DND-41 (cell line): Measurements from ENCODE around the gene SLC22A12.

Source experiments
- ATAC-seq: fragments of 200-7000 bp; cut with Tn5 transposase; 3 replicates; pipeline ENCODE4 v1.9.1; 2021; ENCODE audit warnings: low read depth; ENCODE audit not compliant: insufficient read depth
- DNase-seq: peaks from one replicate; pipeline ENCODE4 v3.0.0-alpha.2; 2020
- H2AFZ ChIP-seq: 2 replicates; pipeline ENCODE4 v1.6.0; 2012; ENCODE audit warnings: low read depth, low read length
- H3K27ac ChIP-seq: 2 replicates; pipeline ENCODE4 v1.5.1; 2012; ENCODE audit warnings: low read length, inconsistent platforms
- H3K27me3 ChIP-seq: fragments of 200-600 bp; sonication (generic); 2 replicates; pipeline ENCODE4 v1.6.0; 2012; ENCODE audit warnings: low read length, mild to moderate bottlenecking, inconsistent platforms; ENCODE audit not compliant: insufficient read depth, poor library complexity
- H3K36me3 ChIP-seq: 2 replicates; pipeline ENCODE4 v1.5.1; 2012; ENCODE audit warnings: low read length, inconsistent platforms; ENCODE audit not compliant: insufficient read depth
- H3K4me1 ChIP-seq: 2 replicates; pipeline ENCODE4 v1.5.1; 2012; ENCODE audit warnings: mild to moderate bottlenecking, low read length; ENCODE audit not compliant: insufficient read depth
- H3K4me2 ChIP-seq: 2 replicates; pipeline ENCODE4 v1.6.0; 2012; ENCODE audit warnings: mild to moderate bottlenecking, moderate library complexity, low read length, inconsistent platforms; ENCODE audit not compliant: insufficient read depth
- H3K4me3 ChIP-seq, 2 experiments: fragments of 200-600 bp in 1 of 2; shearing (Covaris generic) in 1 of 2; 2 replicates each; pipeline ENCODE4 v1.5.1; 2012 to 2016; ENCODE audit warnings: inconsistent platforms in 2 of 2, low read length in 2 of 2, mild to moderate bottlenecking in 2 of 2, low read depth in 1 of 2, moderate library complexity in 1 of 2
- H3K79me2 ChIP-seq: 2 replicates; pipeline ENCODE4 v1.6.0; 2012; ENCODE audit warnings: low read length, inconsistent platforms; ENCODE audit not compliant: insufficient read depth
- H3K9ac ChIP-seq: 2 replicates; pipeline ENCODE4 v1.6.0; 2012; ENCODE audit warnings: low read depth, mild to moderate bottlenecking, inconsistent platforms, low read length, moderate library complexity
- H3K9me3 ChIP-seq: 2 replicates; pipeline ENCODE4 v1.5.1; 2012; ENCODE audit warnings: low read length, moderate library complexity, mild to moderate bottlenecking, inconsistent platforms; ENCODE audit not compliant: insufficient read depth, severe bottlenecking
- H4K20me1 ChIP-seq: 2 replicates; pipeline ENCODE4 v1.6.0; 2012; ENCODE audit warnings: low read length; ENCODE audit not compliant: insufficient read depth
- CTCF ChIP-seq: IDR thresholded peaks from 2 replicates; pipeline ENCODE4 v1.5.1; 2012; ENCODE audit warnings: borderline replicate concordance, low read length, moderate library complexity, mild to moderate bottlenecking; ENCODE audit not compliant: poor library complexity, severe bottlenecking; ENCODE audit errors: extremely low read depth
- EZH2 ChIP-seq: IDR thresholded peaks from 3 replicates; pipeline ENCODE4 v1.6.1; 2012; ENCODE audit warnings: borderline replicate concordance, low read depth, mild to moderate bottlenecking, moderate library complexity, low read length, inconsistent platforms; ENCODE audit not compliant: severe bottlenecking

The SLC22A12 gene

DNA sequence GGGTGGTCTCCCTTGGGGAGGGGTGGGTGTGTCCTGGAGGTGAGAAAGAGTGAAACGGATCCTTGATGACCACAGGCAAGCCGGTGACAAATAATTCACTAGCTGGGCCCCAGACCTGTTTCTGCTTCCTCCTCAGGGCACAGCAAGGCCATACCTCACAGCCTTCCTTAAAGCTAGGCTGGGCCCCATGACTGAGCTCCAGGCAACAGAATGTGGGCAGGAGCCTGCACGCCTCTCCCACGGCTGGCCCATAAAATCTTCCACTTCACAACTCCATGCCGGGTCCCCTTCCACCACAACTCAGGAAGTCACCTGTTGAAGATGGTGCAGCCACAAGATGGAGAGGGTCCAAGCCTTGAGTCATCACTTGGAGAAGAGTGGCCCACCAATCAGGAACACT is 23.9 kb downstream of the SLC22A12 start:
- TF ChIP-seq EZH2 (no peak), CTCF (no peak)
- no peaks in the 10 kb centered on the region for H3K4me1 ChIP-seq
- no peaks in the 10 kb centered on the region for H3K27me3 ChIP-seq

GRCh38 chr11:64616817-64617216 is 25.8 kb downstream of the SLC22A12 start:
- H3K27ac ChIP-seq, result no peak overlapping the region
- TF ChIP-seq EZH2, result no peak
- no peak for TF ChIP-seq CTCF
- no peak overlapping the region for H3K4me2 ChIP-seq
- no peak for DNase-seq
- H3K36me3 ChIP-seq, result no peaks in the 10 kb centered on the region
- H3K27me3 ChIP-seq, result no peaks in the 10 kb centered on the region
- H3K79me2 ChIP-seq, result no peaks in the 10 kb centered on the region
- ATAC-seq, result no peak
- H3K4me3 ChIP-seq, result no peak overlapping the region
- H3K9me3 ChIP-seq, result no peaks in the 10 kb centered on the region
- H3K4me1 ChIP-seq, result peaks cover 10% of the 10 kb centered on the region
- no peaks in the 10 kb centered on the region for H4K20me1 ChIP-seq
- H3K9ac ChIP-seq, result no peak overlapping the region
- H2AFZ ChIP-seq, result no peak overlapping the region

More for the DNA sequence above, 23.9 kb downstream of the SLC22A12 start:
- ATAC-seq (no peak), DNase-seq (no peak)
- H2AFZ ChIP-seq, result no peak overlapping the region
- H3K9ac ChIP-seq, result no peak overlapping the region
- H3K79me2 ChIP-seq, result no peaks in the 10 kb centered on the region
- no peaks in the 10 kb centered on the region for H4K20me1 ChIP-seq
- H3K9me3 ChIP-seq, result no peaks in the 10 kb centered on the region
- H3K4me3 ChIP-seq, result no peak overlapping the region
- H3K36me3 ChIP-seq, result no peaks in the 10 kb centered on the region
- no peak overlapping the region for H3K27ac ChIP-seq
- H3K4me2 ChIP-seq, result no peak overlapping the region

GRCh38 chr11:64619196-64619595 is 28.2 kb downstream of the SLC22A12 start:
- Histone ChIP-seq H3K36me3 (no peaks in the 10 kb centered on the region), H2AFZ (no peak overlapping the region), H4K20me1 (no peaks in the 10 kb centered on the region), H3K4me2 (no peak overlapping the region), H3K27ac (no peak overlapping the region), H3K9ac (no peak overlapping the region), H3K4me1 (peaks cover 18% of the 10 kb centered on the region), H3K4me3 (no peak overlapping the region), H3K9me3 (no peaks in the 10 kb centered on the region), H3K27me3 (no peaks in the 10 kb centered on the region), H3K79me2 (no peaks in the 10 kb centered on the region)
- TF ChIP-seq CTCF (no peak), EZH2 (no peak)
- ATAC-seq, result no peak
- DNase-seq, result no peak
